HG02623 (cell line): ENCODE measurements around the gene ABR.

ENCODE experiments used
- ATAC-seq: cut with Tn5 transposase; IDR thresholded peaks from one replicate; pipeline ENCODE4 v1.9.1; 2021; ENCODE audit warnings: moderate library complexity; ENCODE audit not compliant: unreplicated experiment

The ABR gene

GRCh38 chr17:1179818-1180742, at the start of gene ABR:
TSS of gene ABR (minus strand) at chr17:1179981. CDS start at chr17:1179727, 254 bp downstream.
- ATAC-seq, result no peak

DNA sequence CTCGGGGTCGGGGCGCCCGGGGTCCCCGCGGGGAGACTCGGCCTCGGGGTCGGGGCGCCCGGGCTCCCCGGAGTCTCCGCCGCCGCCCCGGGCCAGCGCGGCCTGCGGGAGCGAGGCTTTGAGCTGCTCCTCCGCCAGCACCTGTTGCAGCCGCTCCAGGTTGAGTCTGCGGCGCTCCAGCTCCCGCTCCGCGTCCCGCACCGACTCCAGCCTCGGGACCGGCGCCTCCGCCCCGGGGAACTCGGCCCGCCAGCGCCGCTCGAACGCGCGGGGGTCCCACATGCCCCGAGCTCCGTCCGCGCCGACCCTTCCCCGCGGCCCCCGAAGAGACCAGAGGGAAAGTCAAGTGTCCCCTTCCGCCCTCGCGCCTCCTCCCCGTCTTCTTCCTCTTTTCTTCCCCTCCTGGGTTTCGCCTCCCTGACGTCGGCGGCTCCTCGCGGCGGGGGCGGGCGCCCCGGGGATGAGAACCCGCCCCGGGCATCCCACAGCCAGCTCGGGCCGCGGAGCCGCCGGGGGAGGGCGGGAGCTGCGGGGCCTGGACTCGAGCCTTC, 49.6 kb upstream of the ABR start:
- no peak for ATAC-seq

DNA sequence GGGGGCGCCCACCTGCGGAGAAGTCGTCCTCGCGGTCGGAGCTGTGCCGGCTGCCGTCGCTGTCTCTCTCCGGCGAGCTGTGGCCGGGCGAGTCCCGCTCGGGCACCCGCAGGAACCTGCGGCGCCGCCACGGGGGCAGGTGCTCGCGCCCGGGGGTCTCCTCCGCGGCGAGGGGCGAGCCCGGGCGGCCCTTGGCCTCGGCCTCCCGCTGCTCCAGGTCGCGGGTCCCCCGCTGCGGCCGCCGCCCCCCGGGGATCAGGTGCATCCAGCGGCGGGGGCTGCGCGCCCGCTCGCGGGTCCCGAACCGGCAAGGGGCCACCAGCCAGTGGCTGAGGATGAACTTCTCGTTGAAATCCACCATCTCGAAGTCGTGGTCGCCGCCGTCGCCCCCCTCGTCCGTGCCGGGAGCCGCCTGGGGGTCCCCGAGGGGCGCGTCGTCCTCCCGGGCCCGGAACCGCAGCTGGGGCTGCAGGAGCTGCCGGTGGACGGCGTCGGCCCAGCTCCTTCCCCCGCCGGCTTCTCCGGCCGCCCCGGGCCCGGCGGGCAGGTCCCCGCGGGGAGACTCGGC, 49.1 kb upstream of the ABR start:
- no peak for ATAC-seq

DNA sequence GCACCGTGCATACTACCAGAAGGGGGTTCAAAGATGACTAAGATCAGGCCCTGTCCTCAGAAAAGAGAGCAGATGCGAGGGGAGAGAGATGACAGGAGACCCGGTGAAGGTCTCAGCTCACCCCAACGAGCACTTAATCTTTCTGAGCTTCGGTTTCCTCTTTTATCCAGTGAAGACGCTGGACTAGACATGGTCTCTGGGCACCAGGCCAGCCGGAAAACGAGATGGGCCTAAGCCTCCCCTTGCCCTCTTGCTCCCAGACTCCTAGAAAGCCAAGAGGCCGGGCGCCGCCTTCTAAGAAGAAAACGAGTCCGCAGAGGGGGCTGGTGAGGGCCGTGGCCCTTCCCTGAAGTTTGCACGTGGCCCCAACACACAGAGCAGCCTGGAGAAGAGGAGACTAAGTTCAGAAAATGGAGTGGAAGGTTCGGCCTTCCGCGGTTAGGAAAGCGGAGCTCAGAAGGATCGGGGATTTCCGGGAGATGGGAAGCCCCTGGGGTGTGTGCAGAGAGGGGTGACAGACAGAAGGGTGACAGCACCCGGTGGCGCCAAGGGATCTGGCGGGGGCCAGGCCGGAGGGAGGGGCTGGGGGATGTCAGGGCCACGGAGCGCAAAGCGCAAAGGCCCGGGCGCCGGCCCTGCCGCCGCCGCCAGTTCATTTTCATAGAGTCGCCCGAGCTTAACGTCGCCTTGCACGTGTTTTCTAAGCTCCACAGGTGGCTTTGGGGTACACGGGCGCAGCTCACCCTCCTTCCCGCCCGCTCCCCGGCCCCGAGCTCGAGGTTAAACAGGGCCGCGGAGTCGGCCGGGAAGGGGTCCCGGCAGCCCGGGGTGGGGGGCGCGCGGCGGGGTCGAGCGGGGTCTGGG, 48.4 kb upstream of the ABR start:
- no peak for ATAC-seq

GRCh38 chr17:1227365-1227764, 47.6 kb upstream of the ABR start:
- no peak for ATAC-seq

- no peak for ATAC-seq
Observed at GRCh38 chr17:1226308-1226707, 46.5 kb upstream of the ABR start.

DNA sequence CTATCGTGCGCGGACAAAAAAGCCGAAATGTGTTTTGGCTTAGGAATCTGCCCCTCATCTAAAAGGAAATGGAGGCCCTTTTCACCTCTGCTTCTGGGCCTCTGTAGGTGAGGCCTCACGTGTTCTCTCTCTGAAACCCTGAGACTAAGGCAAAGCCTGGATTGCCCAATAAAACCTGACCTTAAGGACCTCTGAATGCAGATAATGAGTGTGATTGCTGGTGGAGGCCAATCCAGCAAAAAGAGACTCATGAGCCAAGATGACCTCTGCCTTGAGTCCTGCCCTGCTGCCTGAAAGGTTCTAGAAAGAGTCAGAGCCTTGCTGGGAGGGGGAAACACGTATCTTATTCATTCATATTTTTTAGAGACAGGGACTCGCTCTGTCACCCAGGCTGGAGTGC, 44.5 kb upstream of the ABR start:
- ATAC-seq, result no peak

DNA sequence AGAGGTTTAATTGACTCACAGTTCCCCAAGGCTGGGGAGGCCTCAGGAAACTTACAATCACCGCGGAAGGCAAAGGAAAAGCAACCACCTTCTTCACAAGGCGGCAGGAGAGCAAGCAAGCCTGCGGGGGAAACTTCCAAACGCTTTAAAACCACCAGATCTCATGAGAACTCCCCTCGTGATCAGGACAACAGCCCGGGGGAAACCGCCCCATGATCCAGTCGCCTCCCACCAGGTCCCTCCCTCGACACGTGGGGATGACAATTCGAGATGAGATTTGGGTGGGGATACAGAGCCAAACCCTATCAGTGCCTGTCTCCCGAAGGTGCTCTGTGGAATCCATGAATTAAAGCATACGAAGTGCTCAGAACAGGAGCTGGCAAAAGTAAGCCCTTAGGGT, 43.9 kb upstream of the ABR start:
- ATAC-seq, result no peak

DNA sequence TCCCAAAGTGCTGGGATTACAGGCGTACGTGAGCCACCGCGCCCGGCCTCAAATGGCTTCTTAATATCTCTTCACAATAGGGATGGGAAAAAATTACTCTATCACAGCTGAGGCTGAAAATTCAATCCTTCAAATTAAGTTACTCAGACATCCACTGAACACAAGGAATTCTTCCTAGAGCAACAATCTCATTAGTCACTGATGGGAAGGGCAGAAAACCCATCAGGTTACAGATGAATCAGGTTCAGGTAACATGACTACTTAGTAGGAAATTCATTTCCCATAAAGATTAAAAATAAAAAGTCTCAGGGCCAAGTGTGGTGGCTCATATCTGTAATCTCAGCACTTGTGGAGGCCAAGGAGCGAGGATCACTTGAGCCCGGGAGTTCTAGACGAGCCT, 42.5 kb upstream of the ABR start:
- no peak for ATAC-seq

- no peak for ATAC-seq
Observed at GRCh38 chr17:1221209-1221608, 41.4 kb upstream of the ABR start.

DNA sequence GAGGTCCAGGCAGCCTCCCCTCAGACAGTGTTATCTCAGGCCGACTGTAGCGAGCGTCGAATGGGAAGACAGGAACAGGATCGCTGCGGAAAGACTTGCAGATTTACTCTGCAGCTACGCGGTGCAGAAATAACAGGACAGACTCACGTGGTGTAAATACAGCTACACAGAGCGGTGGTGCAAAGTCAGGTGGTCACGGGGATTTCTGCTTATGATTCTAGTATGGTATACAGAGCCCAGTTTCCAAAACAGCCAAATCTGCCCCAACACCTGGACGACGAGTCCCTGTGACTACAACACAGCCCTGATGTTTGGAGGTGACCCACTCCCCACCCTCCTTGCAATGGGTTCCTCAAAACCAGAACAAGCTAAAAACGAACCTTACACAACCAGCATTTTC, 40.6 kb upstream of the ABR start:
- ATAC-seq, result no peak

DNA sequence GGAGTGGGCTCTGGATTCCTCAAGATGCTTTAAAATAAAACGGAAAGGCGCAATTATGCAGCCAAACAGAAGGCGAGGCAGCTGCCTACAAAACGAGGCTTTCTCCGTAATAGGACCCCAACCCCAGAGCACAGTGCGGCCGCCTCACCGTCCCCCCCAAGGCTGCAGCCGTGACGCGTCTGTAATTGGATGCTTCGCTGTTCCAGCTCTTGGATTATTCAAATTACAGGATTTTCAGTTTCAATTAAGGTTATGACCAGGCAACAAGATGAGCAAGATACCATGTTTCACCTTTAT, 37.3 kb upstream of the ABR start:
- no peak for ATAC-seq

DNA sequence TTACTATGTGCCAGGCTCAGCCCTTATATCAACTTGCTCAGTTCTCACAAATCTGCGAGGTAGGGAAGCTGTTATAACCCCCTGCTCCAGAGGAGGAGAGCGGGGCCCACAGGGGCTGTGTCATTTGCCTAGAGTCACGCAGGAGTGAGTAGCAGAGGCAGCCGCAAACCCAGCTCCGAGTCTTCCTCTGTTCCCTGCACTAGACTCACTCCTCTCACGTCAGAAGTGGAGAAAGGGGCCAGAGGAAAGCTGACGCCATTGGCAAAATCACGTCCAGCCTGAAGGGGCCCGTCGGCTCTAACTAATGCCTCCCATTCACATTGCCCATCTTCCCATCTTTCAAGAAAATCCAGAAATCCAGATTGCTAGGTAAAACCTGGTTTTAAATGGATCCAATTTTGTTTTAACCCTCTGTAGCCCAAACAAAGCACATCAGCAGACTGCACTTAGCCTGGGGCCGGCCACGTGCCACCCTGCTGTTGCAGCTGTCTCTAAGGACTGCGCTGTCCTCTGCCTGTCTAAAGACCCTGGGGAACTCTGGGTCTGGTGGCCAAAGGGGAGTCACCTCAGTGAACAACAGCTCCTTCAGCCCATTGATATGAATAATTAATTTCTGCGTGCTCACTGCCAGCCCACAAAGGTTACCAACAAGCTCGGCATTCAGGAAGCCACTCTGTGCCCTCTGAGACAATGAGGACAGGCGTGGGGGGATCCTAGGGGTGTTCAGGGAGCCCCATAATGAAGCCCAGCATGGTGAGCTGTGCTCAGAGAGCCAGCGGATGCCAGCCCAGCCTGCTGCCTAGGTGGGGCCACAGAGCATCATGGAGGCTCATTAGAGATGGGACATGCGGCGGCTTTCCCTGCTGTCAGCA, 36.7 kb upstream of the ABR start:
- no peak for ATAC-seq

DNA sequence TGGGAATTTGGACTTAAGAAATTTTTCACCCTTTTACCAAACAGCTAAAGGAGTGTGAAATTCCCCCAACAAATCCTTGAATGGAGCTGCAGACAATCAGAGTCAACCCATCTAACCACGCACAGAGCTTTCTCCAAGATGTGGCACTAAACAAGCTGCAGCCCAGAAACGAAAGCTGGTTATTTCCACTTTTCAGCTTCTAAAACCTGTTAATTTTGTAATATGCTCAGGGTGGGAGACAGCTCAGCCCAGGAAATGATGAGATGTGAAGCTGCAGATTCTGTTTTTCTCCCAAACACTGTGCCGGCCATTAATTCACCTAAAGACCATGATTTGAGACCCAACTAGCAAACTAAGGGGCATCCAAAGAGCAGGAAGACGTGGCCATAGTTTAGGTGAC, 33.2 kb upstream of the ABR start:
- ATAC-seq, result no peak

- ATAC-seq, result no peak
Observed at GRCh38 chr17:1211287-1211686, 31.5 kb upstream of the ABR start.

- no peak for ATAC-seq
Observed at GRCh38 chr17:1208966-1209365, 29.2 kb upstream of the ABR start.

- no peak for ATAC-seq
Observed at GRCh38 chr17:1206026-1206777, 26.4 kb upstream of the ABR start.

- ATAC-seq, result no peak
Observed at GRCh38 chr17:1203967-1204291, 24.1 kb upstream of the ABR start.

DNA sequence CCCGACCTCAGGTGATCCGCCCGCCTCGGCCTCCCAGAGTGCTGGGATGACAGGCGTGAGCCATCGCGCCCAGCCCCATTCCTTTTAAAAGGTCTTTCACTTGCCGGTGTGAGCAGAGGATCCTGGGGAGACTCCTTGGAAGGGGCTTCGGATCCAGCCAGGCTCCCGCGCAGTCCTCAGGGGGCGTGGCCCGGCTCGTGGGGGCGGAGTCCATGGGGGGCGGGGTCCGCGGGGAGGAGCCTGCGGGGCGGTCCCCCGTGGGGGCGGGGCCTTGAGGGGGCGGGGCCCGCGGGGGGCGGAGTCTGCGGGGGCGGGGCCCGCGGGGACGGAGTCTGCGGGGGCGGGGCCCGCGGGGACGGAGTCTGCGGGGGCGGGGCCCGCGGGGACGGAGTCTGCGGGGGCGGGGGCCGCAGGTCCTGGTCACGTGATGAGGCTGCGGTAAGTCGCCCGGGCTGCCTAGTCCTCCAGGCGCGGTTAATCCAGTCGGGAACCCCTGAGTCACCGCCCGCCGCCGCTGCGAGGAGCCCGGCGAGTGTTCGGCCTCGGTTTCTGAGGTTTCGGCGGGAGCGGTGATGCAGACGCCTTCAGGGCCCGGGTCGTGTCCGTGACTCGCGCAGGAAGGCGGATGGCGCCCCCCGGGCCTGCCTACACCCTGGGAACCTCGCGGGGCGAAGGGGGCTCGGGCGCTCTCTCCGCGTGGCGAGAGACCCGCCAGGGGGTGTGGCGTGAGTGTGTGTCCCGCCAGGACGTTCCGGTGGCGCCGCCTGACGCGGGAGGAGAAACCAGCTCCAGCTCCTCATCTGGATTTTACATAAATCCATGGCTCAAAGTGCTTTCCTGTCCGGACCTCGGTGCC, 23.6 kb upstream of the ABR start:
- ATAC-seq, result no peak
